GM11168 (cell line): ENCODE data around the gene SMIM23.

Experiments used
- in situ Hi-C: fragments of 300-500 bp; cut with MboI; formaldehyde crosslinking; loops from one replicate; pipeline ENCODE4 v1.12.0; 2022; ENCODE audit warnings: low sequenced_read_pairs; ENCODE audit not compliant: unreplicated experiment

SMIM23 gene

DNA sequence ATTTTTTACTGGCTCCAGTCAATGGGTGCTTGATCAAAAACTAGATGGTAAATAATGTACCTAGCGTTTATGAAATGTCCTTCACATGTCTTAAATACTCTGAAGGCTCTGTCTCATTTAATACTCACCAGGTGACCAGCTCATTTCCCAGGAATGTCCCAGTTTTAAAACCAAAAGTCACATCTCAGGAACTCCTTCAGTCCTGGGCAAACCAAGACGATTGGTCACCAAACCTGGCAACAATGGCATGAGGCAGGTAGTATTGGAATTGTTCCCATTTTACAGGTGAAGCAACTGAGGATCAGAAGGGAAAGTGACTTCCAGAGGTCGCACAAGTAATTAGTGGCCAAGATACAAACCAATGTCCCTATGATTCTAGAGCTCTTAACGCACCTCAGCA is 27.7 kb downstream of the SMIM23 start:
- in situ Hi-C loops, result no loop called here

DNA sequence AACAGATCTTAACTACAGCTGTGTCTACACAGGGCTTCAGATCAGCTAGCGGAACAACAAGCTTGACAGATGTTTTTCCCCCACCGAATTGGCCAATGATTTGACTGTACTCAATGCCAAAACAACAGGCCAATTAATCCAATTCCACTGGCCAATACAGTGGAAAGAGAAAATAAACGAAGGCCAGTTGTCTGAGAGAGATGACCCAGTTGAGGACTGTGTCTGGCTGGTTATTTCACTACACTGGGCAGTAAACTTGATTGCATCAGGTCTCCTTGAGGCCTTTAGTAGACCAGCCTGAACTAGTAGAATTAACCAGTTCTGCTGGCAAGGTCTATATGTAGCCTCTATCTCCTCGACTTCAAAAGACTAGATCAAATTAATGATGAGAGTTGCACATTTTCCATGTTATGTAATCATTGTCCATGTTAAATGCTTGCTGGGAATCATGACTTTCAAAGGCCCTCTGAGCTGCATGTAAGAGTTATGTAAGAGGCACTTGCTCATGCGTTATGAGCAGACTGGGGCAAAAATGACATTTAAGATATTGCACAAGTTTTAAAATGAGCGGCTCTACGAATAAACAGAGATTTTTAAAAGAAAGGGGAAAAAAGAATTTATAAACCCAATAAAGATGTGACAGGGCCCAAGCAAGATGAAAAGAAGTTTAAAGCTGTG is 28.3 kb downstream of the SMIM23 start:
- in situ Hi-C loops, result no loop called here

GRCh38 chr5:171816666-171817065 is 31.0 kb downstream of the SMIM23 start:
- in situ Hi-C loops, result no loop called here

DNA sequence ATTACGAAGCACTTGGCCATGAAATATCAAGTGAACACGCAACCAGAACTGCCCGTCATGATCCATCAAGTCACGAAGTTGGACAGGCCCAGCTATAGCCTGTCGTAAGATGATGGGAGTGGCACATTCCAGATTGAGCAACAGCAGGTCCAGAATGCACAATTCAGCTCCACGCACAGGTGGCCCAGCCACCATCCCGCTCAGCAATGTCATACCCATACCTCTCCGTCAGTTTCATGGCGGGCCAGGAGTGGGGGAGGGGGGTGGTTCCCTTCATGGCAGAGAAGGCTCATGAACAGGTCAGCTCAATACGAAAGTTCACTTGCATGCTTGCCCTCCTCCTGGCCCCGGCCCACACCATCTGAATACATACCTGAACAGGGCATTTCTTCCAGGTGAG is 34.9 kb downstream of the SMIM23 start:
- in situ Hi-C loops, result no loop called here

GRCh38 chr5:171821286-171821685 is 35.7 kb downstream of the SMIM23 start:
- in situ Hi-C loops, result no loop called here

DNA sequence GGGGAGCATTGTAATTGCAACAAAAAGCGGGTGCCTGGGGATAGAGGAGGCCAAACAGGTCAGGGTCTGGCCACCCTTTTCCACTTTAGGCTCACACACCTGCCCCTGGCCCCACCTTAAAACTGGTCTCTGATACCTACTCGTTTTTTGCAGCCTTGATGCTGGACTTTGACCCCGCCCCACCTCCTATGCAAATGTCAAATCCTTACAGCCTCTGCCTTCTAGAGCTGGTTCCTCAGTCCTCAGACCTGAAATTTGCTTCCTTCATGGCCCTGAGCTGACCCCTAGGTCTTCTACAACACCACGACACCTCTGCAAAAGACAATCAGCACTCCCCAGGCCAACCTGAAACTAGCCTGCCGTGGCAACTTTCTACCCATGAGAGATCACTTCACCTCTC is 37.7 kb downstream of the SMIM23 start:
- in situ Hi-C loops, result no loop called here

GRCh38 chr5:171825051-171825450 is 39.4 kb downstream of the SMIM23 start:
- in situ Hi-C loops, result no loop called here

DNA sequence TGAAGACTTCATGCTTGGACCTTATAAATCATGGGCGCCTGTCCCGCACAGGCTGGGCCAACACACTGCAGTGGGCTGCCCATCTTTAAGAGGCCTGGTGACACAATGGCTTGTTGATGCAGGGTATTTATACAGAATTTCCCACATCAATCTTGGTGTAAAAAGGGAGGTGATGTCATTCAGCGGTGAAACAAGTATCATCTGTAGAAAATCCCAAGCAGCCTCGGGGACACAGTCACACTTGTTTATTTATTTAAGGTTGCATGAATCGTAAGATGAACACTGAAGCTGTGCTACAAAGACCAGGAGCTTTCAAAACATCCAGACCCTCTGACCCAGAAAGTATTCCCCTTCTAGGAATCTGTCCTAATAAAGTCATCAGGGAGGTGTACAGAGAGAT is 40.5 kb downstream of the SMIM23 start:
- in situ Hi-C loops, result no loop called here

DNA sequence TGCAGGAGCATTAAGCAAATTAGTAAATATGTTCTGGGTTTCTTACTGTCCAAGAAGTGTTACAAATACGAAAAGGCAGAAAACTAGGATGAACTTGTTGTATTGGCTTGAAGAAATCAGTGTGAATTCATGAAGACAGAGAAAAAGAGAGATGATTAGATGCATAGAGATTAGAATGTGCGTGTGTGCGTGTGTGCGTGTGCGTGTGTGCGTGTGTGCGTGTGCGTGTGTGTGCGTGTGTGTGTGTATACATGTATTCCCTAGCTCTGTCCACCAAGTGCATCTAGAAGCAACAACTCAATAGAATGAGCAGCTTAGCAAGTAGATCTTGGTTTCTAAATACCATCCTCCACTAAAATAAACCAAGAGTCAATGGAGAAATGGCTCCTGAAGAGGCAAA is 41.5 kb downstream of the SMIM23 start:
- in situ Hi-C loops, result no loop called here

GRCh38 chr5:171830686-171831085 is 45.1 kb downstream of the SMIM23 start:
- in situ Hi-C loops, result no loop called here

GRCh38 chr5:171832775-171833174 is 47.2 kb downstream of the SMIM23 start:
- in situ Hi-C loops, result no loop called here

GRCh38 chr5:171834461-171834860 is 48.8 kb downstream of the SMIM23 start:
- in situ Hi-C loops, result no loop called here

DNA sequence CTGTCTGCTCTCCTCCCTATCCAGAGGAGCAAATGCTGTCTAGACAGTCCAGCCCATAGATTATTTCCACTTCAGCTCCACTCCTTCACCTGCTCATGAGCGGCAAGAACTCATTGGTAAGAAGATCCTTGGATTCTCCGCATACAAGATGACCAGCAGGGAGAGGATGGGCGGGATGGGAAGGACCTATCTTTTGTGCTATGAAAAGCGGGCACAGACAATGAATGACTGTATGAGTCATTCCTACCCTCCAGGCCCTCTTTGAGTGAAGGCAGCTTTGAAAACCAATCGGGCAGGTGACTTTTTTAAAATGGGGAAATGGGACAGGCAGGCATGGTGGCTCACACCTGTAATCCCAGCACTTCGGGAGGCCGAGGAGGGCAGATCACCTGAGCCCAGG is 49.4 kb downstream of the SMIM23 start:
- in situ Hi-C loops, result no loop called here

DNA sequence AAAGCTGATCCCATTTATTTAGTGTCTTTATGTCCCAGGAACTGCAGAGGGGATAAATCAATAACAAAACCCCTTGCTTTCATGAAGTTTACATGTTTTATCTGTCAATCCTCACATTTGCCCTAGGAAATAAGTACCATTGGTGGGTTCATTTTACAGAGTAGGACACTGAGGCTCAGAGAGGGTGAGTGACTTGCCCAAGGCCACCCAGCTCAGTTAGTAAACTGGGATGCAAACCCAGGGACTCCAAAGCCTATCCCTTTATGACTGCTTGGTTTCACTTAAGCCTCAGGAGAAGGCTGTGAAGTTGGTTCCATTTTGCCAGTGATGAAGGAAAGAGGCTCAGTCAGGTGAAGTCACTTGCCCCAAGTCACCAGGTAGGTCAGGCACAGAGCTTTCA is 51.9 kb downstream of the SMIM23 start:
- in situ Hi-C loops, result no loop called here

GRCh38 chr5:171838066-171838465 is 52.4 kb downstream of the SMIM23 start:
- in situ Hi-C loops, result no loop called here

DNA sequence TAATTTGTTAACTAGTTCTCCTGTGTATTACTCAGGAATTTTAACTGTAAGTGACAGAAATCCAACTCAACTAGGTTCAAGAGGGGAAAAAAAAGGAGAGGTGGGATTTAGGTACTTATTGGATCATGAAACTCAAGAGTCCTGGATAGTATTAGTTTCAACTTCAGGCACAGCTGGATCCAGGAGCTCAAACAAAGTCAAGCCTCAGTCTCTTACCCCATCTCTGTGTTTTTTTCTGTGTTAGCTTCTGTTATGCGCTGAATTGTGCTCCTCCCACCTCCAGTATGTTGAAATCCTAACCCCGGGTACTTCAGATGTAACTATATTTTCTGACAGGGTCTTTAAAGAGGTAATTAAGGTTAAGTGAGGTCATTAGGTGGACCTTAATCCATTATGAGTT is 53.5 kb downstream of the SMIM23 start:
- in situ Hi-C loops, result no loop called here

- in situ Hi-C loops, result no loop called here
Observed at GRCh38 chr5:171840066-171840465, 54.4 kb downstream of the SMIM23 start.
